Stimulated activated CD8-positive, alpha-beta memory T cell treated with anti-CD3 and anti-CD28 coated beads, Interleukin-15, amount 100 ng/mL, for 24 hours (primary cell): Measurements from ENCODE around the gene PRR5.
"Not testable (repeated sequence)": the region's sequence is repeated elsewhere in the genome, so short reads cannot be mapped to it uniquely, and the experiment has no call there.

Experiments
- DNase-seq: peaks from one replicate; pipeline ENCODE4 v3.0.0-alpha.2; 2020; ENCODE audit warnings: low read depth

The PRR5 gene

DNA sequence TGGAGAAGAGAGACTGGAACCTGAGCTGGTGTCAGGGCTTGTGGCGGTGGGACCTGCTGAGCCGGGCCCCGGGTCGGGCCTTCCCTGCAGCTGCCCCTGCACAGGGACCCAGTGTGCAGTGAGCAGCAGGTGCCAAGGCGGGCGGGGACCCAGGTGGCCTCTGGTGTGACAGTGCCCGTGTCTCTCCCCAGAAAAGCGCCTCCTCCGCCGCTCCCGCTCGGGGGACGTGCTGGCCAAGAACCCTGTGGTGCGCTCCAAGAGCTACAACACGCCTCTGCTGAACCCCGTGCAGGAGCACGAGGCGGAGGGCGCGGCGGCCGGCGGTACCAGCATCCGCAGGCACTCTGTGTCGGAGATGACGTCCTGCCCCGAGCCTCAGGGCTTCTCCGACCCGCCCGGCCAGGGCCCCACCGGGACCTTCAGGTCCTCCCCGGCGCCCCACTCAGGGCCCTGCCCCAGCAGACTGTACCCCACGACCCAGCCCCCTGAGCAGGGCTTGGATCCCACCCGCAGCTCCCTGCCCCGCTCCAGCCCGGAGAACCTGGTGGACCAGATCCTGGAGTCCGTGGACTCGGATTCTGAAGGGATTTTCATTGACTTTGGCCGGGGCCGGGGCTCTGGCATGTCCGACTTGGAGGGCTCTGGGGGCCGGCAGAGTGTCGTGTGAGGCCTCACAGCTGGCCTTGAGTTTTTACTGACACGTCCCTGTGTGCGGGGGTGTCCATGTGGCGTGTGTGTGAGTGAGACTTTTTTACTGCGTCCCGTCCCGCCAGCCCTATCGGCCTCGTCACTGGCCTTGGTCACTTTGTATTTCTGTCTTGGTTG lies 34.8 kb downstream of the PRR5 start:
- DNase-seq = no peak

DNA sequence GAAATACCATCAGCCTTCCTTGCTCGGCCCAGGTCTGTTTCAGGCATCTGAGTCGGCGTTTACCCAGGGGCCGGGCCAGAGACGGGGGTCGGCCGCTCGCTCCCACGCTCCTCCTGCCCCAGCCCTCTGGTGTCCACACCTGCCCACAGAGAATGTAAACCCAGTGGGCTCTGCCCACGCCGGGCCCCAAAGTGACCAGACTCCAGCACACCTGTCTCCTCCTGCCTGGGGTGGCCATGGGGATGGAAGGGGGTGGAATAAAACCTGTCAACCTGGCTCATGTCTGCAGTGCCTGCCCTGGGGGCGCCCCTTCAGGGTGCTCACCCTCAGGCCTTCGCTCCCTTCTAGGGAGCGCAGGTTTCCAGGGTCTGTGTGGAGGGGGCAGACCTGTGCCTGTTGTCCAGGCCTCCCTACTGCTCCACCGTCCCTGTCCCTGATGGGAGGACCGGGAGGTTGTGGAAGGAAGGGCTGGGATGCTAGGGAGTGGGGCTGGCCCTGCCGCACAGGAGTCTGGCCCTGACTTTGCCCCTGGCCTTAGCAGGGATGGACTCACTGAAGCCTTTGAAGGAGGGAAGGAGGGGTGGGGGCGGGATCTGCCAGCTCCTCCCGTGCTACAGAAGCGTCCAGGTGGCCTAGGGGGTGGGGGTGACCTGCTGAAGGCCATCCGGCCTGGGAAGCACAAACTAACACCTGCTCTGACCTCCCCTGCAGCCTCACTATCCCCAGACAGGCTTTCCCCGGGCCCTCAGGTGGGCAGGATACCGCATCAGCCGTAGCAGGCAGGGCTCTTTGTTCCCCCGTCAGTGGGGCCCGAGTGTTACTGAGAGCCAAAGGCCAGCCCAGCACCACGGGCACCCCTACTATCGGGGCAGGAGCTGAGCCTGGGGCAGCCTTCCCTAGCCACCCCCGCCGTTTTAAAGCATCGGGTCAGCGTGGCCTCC lies 35.7 kb downstream of the PRR5 start:
- no peak for DNase-seq

DNA sequence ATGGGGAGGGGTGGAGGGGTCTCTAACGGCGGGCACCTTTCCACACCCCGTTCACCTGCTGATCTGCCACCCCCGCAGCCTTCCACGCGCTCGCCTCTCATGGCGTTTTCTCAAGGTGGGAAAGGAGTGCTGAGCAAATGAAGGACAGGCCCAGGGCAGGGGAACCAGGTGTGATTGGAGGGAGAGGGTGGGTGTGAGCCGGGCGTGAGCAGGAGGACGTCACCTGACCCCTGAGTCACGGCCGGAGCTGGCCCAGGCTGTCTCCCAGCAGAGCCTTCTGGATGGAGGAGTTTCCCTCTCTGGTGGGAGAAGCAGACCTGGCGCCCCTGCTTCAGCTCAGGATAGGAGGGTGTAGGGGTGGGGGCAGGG lies 36.3 kb downstream of the PRR5 start:
- DNase-seq = no peak

DNA sequence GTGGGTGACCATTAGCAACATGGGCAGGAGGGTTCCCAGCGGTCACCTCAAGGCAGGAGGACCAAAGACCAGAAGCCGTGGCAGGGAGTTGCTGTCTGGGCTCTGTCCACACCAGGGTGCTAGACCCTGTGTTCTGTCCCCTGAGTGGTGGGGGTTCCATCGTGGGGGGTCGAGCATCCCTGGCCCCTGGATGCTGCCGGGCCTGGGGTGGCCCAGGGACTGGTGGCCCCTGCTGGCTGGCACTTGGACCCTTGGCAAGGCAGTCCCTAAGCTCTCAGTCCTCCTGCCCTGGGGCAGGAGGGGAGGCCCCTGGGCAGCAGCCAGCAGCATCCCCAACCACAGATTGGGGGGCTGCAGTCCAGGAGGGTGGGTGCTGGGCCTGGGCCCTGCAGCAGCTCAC lies 37.0 kb downstream of the PRR5 start:
- no peak for DNase-seq

DNA sequence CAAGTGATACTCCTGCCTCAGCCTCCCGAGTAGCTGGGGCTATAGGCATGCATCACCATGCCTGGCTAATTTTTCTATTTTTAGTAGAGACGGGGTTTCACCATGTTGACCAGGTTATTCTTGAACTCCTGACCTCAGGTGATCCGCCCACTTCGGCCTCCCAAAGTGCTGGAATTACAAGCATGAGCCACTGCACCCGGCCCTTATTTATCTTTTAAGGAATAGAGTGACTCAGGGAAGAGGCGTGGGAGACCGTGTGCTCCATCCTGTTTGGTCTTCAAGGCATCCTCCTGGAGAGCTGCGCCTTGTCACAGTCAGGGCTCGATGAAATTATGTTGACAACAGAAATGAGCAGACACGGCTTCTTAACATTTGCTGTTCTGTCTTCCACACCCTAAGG lies 37.7 kb downstream of the PRR5 start:
- not testable (repeated sequence) for DNase-seq

DNA sequence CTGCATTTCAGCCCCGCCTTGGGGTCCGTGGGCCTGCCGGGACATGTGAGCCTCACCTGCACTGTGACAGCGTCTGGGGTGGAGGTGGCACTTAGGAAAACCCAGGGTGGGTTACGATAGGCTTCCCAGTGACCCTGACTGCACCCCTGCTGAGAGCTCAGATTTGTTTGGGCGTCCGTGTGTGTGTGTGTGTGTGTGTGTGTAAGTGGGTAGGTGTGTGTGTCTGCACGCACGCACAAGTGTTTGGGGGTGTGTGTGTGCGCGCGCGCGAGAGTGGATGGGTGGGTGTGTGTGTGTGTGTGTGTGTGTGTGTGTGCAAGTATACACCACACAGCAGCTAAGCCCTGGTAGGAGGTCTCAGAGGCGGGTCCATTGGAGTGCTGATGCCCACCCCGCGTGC lies 38.3 kb downstream of the PRR5 start:
- no peak for DNase-seq

DNA sequence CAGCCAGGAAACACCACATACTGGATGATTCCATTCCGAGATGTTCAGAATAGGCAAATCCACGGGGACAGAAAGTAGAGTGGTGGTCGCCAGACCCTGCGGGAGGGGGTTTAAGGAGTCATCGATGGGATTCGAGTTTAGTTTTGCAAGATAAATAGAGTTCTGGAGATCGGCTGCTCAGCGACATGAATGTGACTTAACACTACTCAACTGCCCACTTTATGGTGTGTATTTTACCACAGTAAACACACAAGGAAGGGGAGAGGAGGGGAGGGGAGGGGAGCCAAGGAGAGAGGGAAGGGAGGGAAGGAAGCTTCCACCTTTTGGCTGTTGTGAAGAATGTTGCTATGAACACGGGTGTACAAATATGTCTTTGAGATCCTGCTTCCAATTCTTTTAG lies 39.9 kb downstream of the PRR5 start:
- no peak for DNase-seq

DNA sequence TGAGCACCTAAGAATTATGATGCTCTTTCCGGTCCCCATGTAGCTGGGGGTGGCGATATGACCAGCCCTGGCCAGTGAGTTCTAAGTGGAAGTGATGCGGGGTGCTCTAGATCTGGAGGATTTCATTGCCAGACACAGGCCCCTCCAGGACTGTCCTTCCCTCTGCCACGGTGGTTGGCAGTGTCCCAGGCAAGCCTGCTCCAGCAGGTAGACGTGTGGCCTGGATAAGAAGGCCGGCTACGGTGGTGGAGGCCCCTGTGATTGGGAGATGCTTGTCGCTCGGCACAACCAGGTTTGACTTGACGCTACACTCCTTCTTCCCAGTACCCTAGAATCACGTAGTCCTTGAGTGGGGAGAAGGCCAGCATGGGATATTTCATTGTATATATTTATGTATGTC lies 41.2 kb downstream of the PRR5 start:
- DNase-seq = no peak

DNA sequence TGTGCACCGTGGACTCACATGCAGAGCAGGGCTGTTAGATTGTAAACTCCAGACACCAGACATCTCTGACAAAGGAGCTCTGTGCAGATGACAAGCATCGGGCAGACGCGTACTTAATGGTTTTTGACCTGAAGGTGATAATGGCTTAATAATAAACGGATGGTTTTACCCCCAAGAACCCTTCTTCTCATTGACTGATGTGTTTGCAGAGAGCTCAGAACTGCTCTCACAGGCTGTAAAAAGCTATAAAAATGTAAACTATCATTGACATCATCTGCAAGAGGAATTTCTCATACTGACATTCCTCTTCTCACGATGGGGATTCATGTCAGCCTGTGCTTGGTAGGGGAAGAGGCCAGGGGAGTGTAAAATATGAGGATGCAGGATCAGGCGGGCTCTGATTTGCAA lies 41.8 kb downstream of the PRR5 start:
- no peak for DNase-seq

DNA sequence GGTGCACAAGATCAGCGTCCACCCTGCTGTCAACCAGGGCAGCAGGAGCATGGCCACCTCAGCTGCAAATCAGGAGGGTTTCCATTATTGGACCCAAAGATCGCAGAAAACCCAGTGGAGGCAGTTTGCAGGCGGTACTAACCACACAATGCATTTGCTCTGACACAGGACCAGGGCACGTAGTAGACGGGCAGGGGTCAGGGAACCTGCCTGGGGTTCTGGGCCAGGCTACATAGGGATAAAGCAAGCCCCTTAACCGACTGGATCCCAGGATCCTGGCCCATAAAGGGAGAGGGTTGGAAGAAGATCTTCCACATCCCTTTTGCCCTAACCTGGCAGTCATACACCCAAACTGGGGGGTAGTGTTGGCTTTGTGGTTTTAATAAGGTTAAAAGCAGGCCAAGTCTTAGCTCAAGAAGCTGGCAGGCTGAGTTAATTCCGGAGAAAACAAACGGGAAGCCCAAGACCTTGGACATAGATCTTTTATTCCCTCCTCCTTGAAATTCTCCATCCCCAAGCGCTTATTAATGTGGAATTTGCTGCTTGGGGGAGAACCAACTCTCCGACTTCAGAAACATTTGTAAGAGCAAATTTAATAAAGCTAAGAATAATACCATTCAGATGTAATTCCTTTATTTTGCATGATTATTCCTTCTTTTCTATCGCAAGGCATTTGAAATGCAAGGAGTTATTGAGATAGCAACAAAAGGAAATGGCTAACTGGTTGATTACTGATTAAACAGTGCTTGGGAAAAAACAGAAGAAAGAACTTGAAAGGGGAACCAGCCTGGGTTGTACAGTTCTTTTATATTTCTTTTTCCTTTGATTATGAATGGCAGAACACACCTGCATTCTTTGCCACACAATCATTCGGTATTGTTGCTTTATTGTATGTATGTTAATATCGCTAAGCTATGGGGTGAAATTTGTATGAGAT lies 44.1 kb downstream of the PRR5 start:
- no peak for DNase-seq

DNA sequence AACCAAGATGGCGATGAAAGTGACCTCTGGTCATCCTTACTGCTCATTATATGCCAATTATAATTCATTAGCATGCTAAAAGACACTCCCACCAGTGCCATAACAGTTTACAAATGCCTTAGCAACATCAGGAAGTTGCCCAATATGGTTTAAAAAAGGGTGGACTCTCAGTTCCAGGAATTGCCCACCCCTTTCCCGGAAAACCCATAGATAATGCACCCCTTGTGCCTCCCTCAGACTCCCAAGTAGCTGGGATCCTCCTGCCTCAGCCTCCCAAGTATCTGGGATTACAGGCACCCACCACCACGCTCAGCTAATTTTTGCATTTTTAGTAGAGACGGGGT lies 45.8 kb downstream of the PRR5 start:
- DNase-seq = not testable (repeated sequence)

DNA sequence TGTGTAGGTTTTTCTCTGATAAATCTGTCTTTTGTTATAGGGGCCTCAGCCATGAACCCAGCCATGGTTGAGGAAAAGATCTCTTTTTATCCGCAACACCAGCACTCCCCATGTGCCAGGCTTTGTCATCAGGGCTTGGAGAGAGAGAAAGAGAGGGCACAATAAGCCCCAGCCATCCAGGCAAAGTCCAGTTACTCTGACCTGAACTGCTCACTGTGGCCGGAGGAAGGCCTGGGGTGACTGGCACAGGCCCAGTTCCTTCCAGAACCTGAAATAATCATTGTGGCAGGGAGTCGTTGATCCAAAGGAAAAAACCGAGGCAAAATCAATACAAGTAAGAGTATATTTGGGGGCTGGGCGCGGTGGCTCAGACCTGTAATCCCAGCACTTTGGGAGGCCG lies 46.5 kb downstream of the PRR5 start:
- no peak for DNase-seq

DNA sequence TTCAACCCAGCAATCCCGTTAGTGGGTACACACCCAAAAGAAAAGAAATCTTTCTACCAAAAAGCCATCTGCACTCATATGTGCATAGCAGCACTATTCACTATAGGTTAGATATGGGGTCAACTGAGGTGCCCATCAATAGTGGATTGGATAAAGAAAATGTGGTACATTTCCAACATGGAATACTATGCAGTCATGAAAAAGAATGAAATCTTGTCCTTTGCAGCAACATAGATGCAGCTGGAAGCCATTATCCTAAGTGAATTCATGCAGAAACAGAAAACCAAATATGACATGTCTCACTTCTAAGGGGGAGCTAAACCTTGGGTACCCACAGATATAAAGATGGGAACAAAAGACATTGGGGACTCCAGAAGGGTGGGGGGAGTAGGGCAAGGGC lies 48.5 kb downstream of the PRR5 start:
- DNase-seq = no peak

DNA sequence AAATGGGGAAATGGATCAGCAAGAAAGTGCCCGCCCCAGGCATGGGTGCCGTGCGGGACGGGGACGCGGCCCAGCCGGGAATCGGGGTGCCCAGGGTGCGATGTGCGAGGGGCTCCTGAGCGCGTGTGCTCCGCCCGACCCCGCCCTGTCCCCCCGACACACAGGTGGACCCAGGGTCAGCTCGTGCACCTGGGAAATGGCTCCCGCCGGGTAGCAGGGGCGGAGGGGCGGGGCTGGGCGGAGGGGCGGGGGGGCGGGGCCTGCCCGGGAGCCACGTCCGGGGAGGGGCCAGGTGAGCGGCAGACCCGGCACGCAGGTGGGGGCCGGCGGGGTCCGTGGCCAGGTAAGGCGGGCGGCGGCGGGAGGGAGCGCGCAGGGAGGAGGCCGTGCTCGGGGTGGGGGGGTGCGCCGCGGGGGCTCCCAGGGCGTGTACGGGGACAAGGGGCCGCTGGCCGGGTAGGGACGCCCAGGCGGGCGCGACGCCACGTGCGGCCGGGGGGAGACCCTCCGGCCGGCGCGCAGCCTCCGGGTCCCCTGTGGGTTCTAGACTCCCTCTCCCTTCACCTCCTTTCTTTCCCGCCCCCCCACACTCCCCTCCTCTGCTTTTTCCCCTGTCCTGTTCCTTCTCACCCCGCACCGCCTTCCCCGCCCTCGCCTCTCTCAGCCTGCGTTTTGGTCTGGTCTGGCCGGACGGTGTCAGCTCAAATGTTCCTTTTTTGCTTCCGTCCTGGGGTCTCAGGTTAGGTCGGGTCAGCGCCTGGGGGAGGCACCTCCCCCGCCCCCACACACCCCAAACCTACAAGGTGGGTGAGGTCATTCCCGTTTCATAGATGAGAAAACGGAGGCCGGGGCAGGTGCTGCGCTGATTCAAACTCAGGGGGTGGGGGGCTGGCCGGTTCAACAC lies 50.5 kb downstream of the PRR5 start, which contains the start of gene ARHGAP8:
Gene ARHGAP8 (plus strand): TSS at position 291 of the 904 bp plus-strand sequence. CDS start 33,953 bp downstream, outside the sequence.
- no peak for DNase-seq

DNA sequence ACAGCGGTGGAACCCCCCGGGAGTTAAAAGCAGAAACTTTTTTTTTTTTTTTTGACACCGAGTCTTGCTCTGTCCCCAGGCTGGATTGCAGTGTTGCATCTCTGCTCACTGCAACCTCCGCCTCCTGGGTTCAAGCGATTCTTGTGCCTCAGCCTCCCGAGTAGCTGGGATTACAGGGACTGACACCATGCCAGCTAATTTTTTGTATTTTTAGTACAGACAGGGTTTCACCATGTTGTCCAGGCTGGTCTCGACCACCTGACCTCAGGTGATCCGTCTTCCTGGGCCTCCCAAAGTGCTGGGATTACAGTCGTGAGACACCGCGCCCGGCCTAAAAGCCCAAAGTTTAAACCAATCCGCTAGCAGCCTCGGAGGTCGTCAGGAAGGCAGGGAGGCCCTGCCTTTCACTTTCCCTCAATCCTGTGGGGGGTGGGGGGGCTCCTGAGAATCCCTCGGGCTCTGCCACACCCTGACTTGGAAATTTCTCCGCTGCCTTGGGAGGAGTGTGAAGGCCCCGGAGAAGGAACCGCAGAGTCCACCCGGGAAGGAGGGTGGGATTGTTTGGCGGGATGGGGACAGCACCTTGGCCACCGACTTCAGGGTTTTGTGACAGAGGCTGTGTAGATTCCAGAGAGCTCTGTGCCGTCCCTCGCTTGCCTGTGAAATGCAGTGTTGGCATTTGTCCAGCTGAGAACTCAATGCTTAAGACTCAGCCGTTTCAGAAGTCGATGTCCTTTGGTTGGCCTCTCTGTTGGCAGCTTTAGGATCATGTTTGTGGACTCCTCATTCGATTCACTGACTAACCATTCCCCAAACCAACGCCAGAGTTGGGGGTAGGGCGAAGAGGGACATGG lies 51.4 kb downstream of the PRR5 start:
- no peak for DNase-seq

DNA sequence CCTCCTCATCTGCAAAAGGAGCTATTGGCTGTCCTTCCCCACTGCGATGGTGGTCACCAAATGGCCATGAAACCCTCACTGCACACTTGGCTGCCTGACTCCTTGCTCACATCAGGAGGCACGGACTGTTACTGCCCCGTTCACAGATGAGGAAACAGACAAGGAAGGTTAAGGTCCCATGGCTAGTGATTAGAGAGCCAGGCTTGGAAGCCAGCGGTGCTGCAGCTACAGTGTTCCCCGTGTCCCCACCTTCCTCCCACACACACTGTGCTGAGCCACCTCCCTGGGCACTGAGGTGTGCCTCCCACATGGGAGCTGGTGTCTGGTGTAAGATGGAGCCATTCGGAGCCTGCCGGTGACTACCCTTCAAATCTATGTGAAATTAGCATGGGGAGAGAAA lies 53.0 kb downstream of the PRR5 start:
- no peak for DNase-seq

DNA sequence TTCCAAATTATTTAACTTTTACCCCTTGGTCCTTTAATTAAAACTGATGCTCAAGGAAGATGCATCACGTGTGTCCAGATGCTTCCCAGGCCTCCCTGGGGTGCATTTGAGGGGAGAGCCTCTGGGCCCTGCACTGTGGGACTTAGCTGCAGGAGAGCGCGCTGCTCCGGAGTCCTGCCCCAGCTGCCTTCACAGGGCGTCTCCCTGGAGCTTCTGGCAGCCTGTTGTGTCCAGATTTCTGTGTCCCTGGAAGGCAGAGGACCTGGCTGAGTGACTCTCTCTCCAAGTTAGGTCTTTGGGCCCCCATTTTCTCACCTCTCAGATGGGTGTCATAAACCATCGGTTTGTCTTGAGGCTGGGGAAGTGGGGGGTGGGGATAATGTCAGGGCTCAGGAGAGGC lies 53.4 kb downstream of the PRR5 start:
- no peak for DNase-seq

DNA sequence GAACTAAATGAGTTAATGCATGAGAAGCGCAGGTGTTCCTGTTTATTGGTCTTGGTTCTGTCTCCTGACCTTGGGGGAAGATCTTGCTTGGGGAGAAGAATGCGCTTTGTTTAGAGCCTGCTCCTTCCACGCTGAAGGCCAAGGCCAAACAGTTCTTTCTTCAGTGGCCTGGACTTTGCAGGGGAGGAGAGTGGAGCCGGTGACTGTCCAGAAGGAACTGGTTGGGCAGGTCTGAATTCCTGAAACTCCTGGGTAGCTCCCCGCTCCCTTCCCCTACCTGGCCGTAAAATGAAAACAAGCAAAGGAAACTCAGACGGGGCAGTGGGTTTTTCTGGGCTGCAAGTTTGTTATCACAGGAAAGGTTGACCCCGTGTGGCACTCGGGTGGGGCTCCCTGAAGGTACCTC lies 54.0 kb downstream of the PRR5 start:
- no peak for DNase-seq

DNA sequence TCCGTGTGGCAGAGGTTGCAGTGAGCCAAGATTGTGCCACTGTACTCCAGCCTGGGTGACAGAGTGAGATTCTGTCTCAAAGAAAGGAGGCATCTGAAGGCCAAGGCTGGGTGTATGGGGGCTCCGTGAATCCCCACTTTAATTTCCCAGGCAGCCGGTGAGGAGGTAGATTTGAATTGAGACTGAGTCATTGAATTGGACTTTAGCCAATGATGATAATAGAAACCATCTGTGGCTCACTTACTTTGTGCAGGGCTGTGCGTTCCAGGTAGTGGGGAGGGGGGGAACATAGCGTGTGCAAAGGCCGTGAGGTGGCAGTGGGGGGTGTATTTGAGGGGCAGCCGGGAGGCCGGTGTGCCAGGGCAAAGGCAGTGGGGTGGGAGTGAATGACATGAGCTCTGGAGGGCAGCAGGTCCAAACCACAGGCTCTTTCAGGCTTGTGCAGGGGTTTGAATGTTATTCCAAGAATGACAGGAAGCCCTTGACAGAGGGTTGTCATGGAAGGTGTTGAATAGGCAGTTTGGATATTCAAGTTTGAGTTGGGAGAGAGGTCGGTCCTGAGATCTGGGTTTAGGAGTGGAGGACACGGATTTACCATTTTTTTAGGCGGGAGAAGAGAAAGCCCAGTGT lies 56.5 kb downstream of the PRR5 start:
- DNase-seq = no peak

DNA sequence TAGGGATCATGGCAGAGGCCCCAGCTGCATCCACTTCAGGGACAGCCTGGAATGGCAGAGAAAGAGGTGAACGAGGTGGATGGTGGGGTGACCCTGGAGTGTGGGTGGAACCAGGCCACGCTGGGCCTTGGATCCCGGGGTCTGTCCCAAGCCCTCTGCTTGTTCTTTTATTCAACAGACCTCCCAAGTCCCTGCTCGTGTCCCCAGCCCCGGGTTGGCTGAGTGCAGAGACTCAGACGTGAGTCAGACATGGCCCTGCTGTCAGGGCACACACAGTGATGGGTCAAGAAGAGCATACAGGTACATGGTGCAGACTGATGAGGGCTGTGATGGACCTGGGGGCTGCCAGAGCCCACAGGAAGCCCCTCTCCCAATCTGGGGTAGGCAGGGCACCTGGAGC lies 57.0 kb downstream of the PRR5 start:
- DNase-seq = no peak
